GM13977 (cell line): ENCODE measurements around the gene NCAM1.

Experiments used
- DNase-seq: peaks from one replicate; pipeline ENCODE4 v3.0.0; 2012; ENCODE audit warnings: low spot score
- CTCF ChIP-seq: IDR thresholded peaks from 2 replicates; pipeline ENCODE4 v1.5.1; 2012; ENCODE audit warnings: mild to moderate bottlenecking, control low read depth; ENCODE audit not compliant: insufficient read depth; ENCODE audit errors: extremely low read depth, missing control alignments
- in situ Hi-C: fragments of 300-500 bp; cut with MboI; formaldehyde crosslinking; loops from one replicate; pipeline ENCODE4 v1.12.0; 2022; ENCODE audit warnings: low sequenced_read_pairs, low pct_unique_long_range_greater_than_20kb, mixed read lengths, inconsistent platforms; ENCODE audit not compliant: unreplicated experiment

Gene NCAM1

GRCh38 chr11:113319085-113319484 is 357.9 kb downstream of the NCAM1 start:
- no peak for TF ChIP-seq CTCF
- in situ Hi-C loops: loop anchor here (25.0 kb wide), 1 partner anchor 468 kb away; the partner anchor contains the start of gene CLDN25
- no peak for DNase-seq

- DNase-seq: no peak
- TF ChIP-seq CTCF: no peak
- in situ Hi-C loops: loop anchor here (25.0 kb wide), 1 partner anchor 465 kb away; the partner anchor contains the start of gene CLDN25
Observed at GRCh38 chr11:113322158-113322557, 360.9 kb downstream of the NCAM1 start.

GRCh38 chr11:113324250-113324649 is 363.0 kb downstream of the NCAM1 start:
- no peak for TF ChIP-seq CTCF
- in situ Hi-C loops: loop anchor here (25.0 kb wide), 1 partner anchor 463 kb away; the partner anchor contains the start of gene CLDN25
- no peak for DNase-seq
